Epithelial cell of proximal tubule (primary cell): ENCODE measurements around the gene COL4A2. TPM values are rescaled to one million over a fixed set of nuclear protein-coding genes. Genes with fewer than 3 reads are reported as not detected.

ENCODE experiments used
- DNase-seq: peaks from one replicate; pipeline ENCODE4 v3.0.0-alpha.2; 2011; ENCODE audit warnings: low read depth
- H3K4me3 ChIP-seq: 2 replicates; pipeline ENCODE4 v1.5.1; 2011; ENCODE audit warnings: low read depth, mild to moderate bottlenecking, low read length
- total RNA-seq: library from RNA; depleted of rRNA; stranded (reverse); fragments of >200 nt; gene quantifications from 2 replicates; pipeline ENCODE4 v1.2.3, GENCODE V29; 2015
- TF ChIP-seq, protein P1 (sequence below): conservative IDR thresholded peaks from 2 replicates; pipeline ENCODE4 v1.5.1; 2012; ENCODE audit warnings: low read depth, mild to moderate bottlenecking, low read length

Gene COL4A2
- total RNA-seq, 1 donor from 2014 or later, result 728 TPM

GRCh38 chr13:110339975-110340550 lies 33.0 kb downstream of the COL4A2 start:
- H3K4me3 ChIP-seq, result no peak overlapping the region
- TF ChIP-seq, protein P1, sequence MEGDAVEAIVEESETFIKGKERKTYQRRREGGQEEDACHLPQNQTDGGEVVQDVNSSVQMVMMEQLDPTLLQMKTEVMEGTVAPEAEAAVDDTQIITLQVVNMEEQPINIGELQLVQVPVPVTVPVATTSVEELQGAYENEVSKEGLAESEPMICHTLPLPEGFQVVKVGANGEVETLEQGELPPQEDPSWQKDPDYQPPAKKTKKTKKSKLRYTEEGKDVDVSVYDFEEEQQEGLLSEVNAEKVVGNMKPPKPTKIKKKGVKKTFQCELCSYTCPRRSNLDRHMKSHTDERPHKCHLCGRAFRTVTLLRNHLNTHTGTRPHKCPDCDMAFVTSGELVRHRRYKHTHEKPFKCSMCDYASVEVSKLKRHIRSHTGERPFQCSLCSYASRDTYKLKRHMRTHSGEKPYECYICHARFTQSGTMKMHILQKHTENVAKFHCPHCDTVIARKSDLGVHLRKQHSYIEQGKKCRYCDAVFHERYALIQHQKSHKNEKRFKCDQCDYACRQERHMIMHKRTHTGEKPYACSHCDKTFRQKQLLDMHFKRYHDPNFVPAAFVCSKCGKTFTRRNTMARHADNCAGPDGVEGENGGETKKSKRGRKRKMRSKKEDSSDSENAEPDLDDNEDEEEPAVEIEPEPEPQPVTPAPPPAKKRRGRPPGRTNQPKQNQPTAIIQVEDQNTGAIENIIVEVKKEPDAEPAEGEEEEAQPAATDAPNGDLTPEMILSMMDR, result no peak
- no peak for DNase-seq

DNA sequence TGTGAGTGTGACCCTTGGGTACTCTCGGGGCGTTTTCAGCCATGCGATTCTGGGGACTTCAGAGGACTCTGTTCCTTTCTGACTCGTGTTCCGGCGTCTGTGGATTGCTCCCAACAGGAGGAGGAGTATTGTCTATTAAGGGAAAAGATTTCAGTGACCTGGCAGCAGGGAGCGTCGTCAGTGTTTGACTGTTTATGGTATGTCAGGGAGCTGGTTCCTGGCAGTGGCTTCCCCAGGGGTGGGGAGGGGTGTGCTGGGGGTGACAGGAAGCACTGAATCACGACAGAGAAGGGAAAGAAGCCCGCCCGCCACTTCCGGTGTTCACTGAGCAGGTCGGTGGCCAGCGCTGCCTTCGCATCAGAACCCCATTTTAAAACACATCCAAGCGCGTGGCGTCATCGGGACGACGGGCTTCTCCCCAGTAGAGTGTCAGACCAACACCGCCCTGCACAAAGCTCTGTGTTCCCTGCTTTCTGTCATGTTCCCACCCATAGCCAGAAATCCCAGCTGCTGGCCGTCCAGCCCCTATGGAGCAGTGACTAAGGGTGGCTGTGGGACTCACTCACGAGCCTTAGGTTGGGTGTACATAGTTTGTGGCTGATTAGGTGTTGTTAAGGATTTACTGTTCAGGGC lies 33.8 kb downstream of the COL4A2 start:
- TF ChIP-seq, protein P1, result no peak
- DNase-seq, result no peak
- no peak overlapping the region for H3K4me3 ChIP-seq

DNA sequence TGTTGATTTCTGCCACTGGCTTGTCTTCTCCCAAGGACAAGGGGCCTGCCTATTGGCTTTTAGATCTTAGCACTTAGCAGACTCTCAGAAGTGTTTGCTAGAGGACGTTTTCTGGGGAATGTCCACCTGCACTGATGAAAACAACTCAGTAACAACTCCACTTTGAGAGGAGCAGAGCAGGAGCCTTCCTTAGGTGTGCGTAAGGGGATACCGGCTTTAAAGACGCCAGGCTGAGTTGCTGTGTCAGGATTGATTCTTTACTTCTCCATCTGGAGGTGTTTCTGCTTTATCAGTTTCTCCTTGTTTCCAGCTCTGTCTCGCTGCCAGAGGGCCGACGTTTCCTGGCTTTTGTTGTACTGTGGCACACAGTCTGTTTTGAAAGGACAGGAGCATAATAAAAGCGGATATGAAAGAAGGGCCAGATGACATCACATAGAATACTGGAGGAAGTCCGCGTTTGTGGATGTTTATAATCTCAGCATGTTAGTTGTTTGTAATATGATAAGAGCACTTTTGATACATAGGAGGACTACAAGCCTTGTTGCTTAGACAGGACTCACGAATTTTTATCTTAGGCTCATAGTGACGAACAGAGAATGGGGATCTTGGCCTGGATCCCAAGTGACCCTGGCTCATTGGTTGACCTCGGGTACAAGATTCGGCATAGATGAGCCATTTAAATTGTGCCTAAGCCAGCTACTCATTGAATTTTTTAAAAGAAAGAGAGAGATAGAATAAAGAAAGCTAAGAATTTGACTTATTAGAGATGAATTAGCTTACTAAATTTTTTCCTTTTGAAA lies 34.6 kb downstream of the COL4A2 start:
- no peak overlapping the region for H3K4me3 ChIP-seq
- no peak for DNase-seq
- TF ChIP-seq, protein P1, result no peak

- H3K4me3 ChIP-seq, result no peak overlapping the region
- TF ChIP-seq, protein P1, result no peak
- DNase-seq, result no peak
These were observed 35.4 kb downstream of the COL4A2 start for GRCh38 chr13:110342474-110342873.

GRCh38 chr13:110343241-110343865 lies 36.3 kb downstream of the COL4A2 start:
- TF ChIP-seq, protein P1, result no peak
- H3K4me3 ChIP-seq, result no peak overlapping the region
- DNase-seq, result no peak

GRCh38 chr13:110344320-110344719 lies 37.2 kb downstream of the COL4A2 start:
- TF ChIP-seq, protein P1, result no peak
- H3K4me3 ChIP-seq, result no peak overlapping the region
- DNase-seq, result no peak
